Globus pallidus (tissue), 1 donor: ENCODE results near the gene CDH15.
"Not testable (repeated sequence)": the region's sequence is repeated elsewhere in the genome, so short reads cannot be mapped to it uniquely, and the experiment has no call there.

Experiments used
- DNase-seq: peaks from one replicate; pipeline ENCODE4 v3.0.0-alpha.2; 2015; ENCODE audit warnings: low spot score

CDH15 gene

DNA sequence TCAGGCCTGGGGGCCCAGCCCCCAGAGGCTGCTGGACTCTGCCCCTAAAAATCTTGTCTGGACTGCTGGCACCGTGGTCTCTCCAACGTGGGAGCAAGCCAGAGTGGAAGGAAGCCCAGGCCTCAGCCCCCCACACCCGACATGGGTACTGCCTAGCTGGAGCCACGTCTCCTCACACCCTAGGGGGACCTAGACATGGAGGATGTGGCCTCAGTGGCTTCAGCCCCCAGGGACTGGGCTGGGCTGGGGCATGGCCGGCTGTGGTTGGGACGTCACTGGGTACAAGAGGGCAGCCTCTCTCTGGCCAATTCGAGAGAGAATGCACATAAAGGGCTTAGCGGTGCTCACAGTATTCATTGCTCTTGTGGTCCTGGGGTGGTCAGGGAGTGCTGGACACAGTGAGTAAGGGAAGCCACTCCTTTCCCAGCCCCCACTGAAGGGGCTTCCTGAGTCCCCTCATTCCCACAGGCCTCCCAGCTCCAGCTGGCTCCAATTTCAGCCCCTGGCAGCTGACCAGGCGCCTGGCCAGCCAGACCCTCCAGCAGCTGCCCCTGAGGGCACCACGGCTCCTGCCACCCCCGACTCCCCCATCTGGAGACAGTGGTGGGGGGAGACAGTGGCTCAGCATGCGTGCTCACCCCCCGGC, 1.1 kb downstream of the CDH15 start:
- no peak for DNase-seq

DNA sequence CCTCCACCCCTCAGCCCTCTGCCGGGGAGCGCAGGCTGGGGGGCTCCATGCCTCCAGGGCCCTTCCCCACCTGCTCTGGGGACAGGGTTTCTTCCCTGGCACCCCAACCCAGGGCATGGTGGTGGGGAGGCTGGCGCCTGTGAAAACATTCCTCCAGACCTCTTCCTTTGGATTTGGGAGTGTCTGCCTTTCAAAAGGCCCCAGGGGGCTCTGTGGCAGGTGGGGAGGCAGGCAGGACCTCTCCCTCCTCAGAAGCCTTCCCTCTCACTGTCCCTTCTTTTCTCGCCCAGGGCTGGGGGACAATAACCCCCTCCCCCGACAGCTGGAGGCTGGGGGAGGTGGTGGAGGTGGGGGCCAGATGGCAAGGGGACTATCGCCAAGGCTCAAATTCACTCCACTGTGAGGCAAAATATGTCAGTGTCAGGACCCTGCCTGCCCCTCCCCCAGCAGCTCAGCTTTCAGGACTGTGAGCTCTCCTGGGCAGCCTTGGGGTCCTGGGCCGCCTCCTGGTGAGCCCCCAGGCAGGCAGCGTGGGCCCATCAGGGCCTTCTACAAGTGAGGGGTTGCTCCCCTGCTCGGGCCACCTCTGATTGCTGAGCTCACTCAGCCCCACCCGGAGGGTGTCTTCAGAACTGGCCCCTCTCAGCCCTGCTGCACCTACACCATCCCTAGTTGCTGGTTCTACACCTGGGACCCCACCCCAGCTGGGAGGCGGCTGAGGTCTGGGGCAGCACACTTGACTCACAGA, 1.8 kb downstream of the CDH15 start:
- no peak for DNase-seq

DNA sequence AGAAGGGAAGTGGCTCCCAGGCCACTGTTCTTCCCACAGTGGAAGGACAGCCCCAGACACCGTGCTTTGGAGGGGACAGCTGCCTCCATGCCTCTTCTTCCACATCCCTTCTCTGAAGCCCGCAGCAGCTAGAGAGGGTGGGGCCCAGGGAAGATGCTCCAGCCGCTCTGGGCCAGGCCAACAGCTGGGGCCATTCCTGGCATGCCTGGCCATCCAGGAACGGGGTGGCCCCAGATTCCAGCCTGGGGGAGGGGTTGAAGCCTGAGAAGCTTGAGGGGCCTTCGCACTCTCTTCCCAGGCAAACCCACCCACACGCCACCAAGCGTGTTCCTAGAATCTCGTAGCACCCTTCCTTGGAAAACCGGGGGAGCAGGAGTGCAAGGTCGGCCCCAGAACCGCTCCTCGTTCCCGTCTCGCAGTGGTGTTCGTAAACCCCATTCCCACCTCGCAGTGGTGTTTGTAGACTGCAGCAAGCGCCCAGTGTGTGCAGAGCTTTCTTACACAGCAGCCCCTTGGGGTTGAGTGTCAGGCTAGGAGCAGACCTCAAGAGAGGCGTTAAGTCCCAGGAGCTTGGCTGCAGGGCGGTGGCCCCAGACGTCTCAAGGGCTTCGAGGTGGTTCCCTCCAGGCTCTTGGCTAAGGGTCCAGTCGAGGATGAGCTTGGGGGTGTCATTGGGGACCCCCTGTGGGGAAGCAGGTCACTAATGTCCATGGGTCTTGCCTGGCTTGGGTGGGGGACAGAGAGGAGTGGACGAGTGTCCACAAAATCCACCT, 2.7 kb downstream of the CDH15 start:
- DNase-seq: no peak

DNA sequence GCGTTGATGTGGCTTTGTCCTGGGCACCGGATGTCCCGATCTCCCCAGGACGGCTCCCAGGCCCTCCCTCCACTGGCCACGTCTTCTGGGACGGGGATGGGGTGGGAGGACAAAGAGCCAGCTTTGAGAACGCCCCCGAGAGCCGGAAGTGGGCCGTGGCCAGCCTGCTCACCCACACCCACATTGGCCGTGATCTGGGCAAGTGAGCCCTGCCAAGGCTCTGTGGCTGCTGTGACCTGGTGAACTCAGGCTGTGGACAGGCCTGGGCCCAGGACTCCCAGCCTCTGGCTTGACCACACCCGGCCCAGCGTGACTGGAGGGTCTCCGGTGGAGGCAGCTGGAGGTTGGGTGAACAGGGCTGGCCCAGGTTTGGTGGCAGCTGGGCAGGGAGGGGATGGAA, 3.3 kb downstream of the CDH15 start:
- no peak for DNase-seq

DNA sequence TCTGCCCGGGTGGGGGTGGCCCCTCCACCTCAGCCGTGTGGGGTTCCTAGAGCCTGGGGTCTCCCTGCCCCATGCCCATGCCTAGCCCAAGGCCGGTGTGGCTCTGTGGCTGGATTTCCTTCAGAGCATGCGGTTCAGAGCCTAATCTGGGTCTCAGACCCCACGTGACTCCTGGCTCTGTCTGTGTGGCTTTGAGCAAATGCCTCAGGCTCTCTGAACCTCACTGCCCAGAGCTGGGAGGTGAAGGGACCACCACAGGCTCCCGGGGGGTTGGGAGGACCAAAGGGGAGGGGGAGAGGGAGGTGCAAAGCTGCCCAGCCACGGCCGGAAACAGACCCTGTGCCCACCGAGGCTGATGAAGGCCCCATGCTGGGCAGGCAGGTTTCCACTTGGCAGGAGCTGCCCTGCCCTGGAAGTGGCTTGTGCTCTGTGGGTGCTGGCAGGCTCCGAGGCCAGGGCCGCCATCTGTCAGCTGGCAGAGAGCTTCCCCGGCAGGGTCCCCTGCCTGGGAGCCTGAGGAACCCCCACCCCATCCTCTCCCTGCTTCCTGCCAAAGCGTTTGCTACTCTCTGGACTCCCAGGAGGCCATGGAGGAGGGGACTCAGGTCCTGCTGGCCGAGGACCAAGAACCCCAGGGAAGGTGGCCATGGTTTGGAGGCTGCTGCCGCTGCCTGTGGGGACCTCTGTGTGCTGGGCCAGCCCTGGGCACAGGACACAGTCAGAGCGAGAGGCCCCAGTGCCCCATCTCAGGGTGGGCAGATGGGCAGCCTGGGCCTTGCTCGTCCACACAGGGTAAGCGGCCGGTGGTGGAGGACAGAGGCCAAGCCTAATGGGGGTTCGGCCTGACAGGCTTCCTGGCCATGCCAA, 4.0 kb downstream of the CDH15 start:
- no peak for DNase-seq

DNA sequence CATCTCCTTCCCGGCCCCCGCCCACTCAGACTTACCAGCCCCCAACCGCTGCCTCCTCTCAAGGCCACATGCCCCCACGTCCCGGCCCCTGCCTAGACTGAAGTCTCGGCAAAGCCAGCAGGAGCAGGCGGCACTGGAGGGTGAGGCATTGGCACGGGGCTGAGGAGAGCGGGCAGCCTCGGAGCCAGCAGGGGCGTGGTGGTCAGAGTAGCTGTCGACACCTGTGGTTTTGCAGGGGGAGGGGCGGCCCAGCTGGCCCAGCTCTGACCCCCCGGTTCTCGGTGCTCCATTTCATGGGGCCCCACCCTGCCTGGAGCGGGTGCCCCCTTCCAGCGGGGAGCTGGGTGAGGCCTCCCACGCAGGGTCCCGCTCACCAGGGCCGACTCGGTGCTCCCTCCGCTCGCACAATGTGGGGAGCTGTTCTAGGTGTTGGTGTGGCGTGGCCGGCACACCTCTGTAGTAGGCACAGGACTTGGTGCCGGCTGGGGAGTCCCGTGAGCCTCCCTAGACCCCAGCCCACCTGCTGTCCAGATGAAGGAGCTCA, 4.7 kb downstream of the CDH15 start:
- DNase-seq: no peak

DNA sequence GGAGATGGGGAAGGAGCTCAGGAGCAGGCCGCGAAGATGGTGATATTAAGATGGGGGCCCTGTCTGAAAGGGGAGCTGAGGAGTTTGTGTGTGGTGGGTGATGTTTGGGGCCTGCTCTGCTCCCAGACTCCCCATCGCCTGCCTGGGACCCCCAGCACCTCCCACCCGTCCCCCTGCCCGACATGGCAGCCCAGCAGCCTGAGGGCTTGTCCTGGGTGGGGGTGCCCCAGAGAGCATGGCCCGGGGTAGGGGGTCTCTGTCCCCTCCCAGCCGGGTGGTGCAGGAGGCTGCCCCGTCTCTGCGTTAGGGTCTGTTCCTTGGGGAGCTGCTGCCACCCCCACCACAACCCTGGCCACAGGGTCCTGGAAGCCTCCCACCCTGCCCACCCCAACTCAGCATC, 5.2 kb downstream of the CDH15 start:
- no peak for DNase-seq

DNA sequence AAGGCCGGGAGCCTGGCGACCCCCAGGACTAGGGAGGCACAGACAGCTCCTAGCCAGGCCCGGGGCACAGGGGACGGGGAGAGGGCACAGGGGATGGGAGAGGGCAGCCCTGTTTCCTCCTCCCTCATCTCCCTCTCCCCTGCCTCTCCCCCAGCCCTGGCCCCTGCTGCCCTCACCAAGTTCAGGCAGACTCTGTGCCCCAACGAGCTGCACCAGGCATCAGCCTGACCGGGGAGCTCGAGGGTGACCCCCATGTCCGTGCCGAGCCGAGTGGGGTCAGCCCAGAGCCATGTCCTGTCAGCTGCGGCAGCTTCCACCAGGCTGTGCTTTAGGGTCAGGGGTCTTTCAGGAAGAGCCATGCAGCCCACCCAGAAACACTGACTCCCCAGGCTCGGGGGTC, 6.0 kb downstream of the CDH15 start:
- no peak for DNase-seq

DNA sequence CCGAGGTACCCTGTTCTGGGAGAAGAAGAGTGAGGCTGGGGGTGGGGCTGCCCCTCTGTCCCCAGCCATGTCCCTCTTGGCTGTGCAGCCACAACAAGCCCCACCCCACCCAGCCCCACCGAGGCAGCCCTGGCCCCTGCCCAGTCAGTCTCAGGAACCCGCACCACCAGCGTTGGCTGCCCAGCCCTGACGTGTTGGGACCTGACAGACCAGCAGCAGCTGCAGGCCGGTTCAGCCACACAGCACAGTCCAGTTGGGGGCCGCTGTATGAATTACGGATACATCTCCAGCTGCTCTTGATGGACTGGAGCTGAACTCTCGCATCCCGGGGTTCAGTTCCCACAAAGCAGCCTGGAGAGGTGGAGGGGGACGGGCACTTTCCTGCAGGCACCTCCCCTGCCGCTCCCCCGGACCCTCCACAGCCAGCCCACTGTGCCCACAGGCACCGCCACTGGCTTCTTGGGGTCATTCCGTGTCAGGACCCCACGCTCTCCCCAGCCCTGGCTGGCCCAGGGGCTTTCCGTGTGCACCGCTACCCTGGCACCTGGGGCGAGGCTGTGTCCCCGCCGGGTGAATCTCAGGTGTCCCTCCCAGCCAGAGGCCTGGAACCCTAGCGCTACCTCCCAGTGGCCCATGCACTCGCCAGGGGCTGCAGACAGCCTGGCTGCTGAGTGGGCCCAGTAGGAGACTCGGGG, 7.1 kb downstream of the CDH15 start:
- no peak for DNase-seq

DNA sequence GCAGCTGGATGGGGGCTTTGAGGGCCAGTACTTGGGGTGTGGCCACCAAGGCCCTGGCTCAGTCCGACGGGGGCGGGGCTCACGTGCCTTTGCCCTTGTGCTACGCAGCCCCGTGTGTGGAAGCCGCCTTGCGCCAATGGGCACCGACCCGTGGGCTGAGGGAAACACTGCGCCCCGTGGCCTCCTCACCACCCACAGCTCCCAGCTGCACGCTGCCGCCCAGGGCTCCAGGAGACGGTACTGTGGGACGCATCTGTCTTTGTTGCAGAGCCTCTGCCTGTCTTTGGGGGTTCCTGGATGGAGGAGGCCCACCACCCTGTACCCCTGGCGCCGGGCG, 7.6 kb downstream of the CDH15 start:
- DNase-seq: no peak

DNA sequence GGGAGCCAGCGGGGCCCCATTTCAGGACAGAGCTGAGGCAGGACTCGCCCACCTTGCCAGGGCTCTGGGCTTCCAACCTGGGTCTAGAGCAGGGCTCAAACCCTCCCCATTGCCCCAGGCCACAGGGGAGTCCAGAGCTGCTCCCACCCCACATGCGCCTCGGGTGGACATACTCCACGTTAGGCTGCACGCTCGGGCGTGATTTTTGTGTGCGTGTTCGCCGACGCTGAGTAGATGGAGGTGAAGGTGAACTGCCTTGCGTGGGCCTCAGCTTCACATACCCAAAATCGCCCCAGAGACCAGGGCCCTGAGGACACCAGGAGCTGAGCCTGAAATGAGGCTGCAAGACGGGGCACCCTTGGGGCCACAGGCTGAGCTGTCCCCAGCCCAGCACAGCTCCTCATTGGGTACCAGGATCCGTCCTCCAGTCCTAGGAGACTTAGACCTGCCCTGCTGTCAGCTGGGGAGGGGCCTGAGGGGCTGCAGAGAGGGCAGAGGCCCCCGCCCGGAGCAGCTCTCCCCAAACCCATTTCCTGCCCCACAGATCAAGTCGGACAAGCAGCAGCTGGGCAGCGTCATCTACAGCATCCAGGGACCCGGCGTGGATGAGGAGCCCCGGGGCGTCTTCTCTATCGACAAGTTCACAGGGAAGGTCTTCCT, 8.2 kb downstream of the CDH15 start:
- DNase-seq: no peak

DNA sequence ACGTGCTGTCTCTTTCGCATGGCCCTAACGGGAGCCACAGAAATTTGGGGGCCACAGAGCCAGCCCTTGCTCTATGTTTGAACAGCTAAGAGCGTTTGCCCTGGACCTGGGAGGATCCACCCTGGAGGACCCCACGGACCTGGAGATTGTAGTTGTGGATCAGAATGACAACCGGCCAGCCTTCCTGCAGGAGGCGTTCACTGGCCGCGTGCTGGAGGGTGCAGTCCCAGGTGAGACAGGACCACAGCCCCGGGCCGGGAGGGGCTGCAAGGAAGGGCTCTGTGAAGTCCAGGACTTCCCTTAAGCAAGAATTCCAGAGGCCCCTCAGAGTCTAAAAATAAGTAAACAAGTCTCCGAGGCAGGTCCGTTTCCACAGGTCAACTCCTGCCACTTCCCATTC, 11.9 kb downstream of the CDH15 start:
- no peak for DNase-seq

DNA sequence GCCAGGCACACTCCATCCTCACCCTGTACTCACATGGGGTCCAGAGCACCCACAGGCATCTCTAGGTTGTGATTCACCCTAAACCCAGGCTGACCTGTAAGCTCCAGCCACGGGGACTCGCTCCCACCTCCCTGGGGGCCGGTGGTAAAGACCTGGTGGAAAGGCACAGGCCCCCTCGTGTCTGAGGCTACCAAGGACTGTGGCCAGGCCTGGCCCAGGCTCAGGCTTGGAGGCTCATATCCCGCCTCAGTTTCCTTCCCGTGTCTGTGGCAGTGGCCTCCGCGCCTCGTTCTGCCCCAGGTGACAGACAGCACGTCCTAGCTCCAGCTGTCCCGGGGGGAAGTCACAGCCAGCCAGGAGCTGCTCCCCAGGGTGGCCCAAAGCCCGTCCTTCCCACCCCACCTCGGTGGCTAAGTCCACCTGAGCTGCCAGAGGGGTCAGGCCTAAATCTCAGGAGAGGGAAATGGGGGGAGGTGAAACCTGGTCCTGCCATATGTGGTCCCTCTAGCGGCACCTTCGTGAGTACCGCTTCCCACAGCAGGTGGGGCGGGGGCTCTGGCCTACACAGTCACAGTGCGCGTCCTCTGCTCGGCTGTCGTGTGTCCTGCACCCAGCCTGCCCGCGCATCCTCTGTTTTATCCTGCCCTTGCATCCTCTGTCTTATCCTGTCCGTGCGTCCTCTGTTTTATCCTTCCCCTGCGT, 12.6 kb downstream of the CDH15 start:
- DNase-seq: no peak

DNA sequence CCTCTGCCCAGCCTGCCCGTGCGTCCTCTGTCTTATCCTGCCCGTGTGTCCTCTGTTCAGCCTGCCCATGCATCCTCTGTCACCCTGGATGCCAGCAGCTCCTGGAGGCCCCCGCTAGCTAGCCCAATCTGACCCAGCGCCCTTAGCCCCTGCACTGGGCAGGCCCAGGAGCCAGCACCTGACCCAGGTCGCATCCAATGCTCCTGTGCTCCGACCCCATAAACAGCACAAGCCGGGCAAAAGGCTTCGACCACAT, 13.1 kb downstream of the CDH15 start:
- DNase-seq: no peak

DNA sequence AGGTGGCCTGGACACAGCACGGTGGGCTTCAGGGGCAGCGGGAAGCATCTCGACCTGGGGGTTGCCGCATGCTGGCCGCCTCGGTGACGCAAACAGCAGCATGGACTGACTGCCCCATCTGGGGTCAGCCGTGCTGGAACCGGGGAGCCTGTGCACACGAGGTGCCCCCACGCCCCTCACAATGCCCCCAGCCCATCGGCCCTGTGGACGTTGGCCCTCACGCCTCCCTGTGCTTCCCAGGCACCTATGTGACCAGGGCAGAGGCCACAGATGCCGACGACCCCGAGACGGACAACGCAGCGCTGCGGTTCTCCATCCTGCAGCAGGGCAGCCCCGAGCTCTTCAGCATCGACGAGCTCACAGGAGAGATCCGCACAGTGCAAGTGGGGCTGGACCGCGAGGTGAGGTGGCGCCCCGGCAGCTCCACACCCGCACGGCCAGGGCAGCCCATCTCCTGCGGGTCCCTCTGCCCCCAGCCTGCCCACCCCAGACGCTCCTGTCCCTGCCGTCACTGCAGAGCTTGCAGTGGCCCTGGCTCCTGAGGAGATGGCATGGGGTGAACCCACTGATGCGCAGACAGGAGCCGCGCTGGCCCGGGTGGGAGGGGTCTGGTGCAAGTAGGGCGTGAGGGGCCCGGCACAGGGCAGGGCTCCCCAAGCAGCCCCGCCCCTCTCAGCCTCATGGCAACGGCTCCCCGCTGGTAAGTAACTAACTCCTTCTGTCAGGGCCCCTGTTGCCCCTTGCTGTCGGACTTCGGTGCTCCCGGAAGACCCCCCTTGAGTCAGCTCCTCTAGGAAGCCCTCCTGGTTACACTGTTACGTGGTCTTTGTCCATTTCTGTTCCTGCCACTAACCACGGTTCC, 13.6 kb downstream of the CDH15 start:
- no peak for DNase-seq

DNA sequence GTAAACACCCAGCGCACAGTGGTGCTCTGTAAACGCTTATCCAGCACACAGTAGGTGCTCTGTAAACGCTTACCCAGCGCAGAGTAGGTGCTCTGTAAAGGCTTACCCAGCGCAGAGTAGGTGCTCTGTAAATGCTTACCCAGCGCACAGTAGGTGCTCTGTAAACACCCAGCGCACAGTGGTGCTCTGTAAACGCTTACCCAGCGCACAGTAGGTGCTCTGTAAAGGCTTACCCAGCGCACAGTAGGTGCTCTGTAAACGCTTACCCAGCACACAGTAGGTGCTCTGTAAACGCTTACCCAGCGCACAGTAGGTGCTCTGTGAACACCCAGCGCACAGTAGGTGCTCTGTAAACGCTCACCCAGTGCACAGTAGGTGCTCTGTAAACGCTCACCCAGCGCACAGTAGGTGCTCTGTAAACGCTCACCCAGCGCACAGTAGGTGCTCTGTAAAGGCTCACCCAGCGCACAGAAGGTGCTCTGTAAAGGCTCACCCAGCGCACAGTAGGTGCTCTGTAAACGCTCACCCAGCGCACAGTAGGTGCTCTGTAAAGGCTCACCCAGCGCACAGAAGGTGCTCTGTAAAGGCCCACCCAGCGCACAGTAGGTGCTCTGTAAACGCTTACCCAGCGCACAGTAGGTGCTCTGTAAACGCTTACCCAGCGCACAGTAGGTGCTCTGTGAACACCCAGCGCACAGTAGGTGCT, 14.5 kb downstream of the CDH15 start:
- not testable (repeated sequence) for DNase-seq

DNA sequence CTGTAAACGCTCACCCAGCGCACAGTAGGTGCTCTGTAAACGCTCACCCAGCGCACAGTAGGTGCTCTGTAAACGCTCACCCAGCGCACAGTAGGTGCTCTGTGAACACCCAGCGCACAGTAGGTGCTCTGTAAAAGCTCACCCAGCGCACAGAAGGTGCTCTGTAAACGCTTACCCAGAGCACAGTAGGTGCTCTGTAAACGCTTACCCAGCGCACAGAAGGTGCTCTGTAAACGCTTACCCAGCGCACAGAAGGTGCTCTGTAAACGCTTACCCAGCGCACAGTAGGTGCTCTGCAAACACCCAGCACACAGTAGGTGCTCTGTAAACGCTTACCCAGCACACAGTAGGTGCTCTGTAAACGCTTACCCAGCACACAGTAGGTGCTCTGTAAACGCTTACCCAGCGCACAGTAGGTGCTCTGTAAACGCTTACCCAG, 15.1 kb downstream of the CDH15 start:
- DNase-seq: not testable (repeated sequence)

DNA sequence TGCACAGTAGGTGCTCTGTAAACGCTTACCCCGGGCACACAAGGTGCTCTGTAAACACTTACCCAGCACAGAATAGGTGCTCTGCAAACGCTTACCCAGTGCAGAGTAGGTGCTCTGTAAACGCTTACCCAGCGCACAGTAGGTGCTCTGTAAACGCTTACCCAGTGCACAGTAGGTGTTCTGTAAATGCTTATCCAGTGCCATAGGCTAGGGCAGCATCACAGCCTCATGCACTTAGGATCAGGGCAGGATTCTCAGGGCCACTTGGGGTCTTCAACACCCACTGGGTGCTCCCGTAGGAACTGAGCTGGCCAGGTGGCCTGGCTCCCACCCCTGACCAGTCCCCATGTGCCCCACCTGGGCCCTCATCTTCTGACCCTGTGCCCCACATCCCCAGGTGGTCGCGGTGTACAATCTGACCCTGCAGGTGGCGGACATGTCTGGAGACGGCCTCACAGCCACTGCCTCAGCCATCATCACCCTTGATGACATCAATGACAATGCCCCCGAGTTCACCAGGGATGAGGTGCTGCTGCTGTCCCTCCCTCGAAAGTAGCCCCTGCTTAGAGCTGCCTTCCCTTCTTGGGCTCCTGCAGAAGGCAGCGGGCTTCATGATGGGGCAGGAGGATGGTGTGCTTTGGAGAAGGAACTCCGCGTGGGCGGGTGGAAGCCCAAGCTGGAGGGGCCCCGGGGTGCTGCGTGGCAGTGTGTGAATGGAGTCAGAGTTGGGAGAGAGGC, 15.7 kb downstream of the CDH15 start:
- DNase-seq: no peak
